ENCODE data around the gene FGF10.

DNA sequence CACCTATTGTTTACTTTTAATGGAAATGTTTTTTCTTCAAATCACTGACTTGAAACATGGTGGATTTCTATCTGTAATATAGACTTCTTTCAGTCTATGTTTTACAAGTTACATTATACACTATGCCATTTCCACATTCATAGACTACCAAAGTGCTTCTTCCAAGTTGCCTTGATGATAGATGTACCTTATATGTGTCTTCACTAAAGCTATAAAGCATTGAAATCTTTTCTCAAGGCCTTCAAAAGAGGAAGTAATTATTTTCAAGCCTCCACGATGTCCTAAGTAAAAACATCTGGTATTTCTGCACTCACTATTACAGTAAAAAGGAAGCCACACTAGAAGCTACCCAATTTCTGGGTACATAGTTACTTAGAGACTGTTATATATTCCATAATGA, 113.3 kb downstream of the FGF10 start:
- TF ChIP-seq, protein P1, sequence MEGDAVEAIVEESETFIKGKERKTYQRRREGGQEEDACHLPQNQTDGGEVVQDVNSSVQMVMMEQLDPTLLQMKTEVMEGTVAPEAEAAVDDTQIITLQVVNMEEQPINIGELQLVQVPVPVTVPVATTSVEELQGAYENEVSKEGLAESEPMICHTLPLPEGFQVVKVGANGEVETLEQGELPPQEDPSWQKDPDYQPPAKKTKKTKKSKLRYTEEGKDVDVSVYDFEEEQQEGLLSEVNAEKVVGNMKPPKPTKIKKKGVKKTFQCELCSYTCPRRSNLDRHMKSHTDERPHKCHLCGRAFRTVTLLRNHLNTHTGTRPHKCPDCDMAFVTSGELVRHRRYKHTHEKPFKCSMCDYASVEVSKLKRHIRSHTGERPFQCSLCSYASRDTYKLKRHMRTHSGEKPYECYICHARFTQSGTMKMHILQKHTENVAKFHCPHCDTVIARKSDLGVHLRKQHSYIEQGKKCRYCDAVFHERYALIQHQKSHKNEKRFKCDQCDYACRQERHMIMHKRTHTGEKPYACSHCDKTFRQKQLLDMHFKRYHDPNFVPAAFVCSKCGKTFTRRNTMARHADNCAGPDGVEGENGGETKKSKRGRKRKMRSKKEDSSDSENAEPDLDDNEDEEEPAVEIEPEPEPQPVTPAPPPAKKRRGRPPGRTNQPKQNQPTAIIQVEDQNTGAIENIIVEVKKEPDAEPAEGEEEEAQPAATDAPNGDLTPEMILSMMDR (IDR thresholded peaks at IDR 0.05) = no peak
- TF ChIP-seq POLR2A (IDR thresholded peaks at IDR 0.05) = no peak
